ENCODE data around the gene SOD1.

- TF ChIP-seq CTCF (IDR thresholded peaks at IDR 0.05), result no peak
- no peak for TF ChIP-seq POLR2A (IDR thresholded peaks at IDR 0.05)
These were observed 40.6 kb upstream of the SOD1 start for GRCh38 chr21:31618696-31619430.

Measured in tibial nerve (tissue), 3 donors.